SK-N-SH treated with all-trans-retinoic acid at 6 μM for 48 hours (cell line): ENCODE measurements around the gene PPP6R1.

Source experiments
- SNAI2 ChIP-seq: fragments of 250-450 bp; sonication (Bioruptor Pico); IDR thresholded peaks from 2 replicates; pipeline ENCODE4 v1.5.0; 2020; ENCODE audit warnings: mild to moderate bottlenecking, moderate library complexity
- TCF4 ChIP-seq: fragments of 250-450 bp; sonication (Bioruptor Pico); IDR thresholded peaks from 2 replicates; pipeline ENCODE4 v1.8.0; 2021; ENCODE audit warnings: mild to moderate bottlenecking, moderate library complexity, borderline replicate concordance
- ZFP30 ChIP-seq: fragments of 450-650 bp; formaldehyde crosslinking; IDR thresholded peaks from 2 replicates; pipeline ENCODE4 v1.5.0; 2022; ENCODE audit warnings: mild to moderate bottlenecking, moderate library complexity
- ZNF565 ChIP-seq: fragments of 450-650 bp; formaldehyde crosslinking; conservative IDR thresholded peaks from 2 replicates; pipeline ENCODE4 v1.5.0; 2020; ENCODE audit warnings: low read depth, mild to moderate bottlenecking, moderate library complexity

DNA sequence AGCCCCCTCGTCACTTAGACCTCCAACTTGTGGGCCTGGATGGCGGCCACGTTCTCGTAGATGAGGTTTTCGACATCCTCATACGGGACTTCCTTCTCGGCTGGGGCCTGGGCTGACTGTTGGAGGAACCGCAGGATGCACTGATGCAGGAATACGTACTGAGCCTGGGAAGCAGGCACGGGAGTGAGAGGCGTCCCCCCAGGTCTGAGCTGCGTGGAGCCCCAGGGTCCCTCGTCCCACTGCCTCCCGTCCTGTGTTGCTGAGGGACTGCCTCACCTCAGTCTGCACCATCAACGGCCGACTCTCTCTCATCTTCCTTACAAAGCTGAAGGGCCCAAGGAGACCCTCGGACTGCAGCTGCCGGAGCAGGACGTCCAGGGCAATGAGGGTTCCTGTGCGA lies 77.1 kb downstream of the PPP6R1 start:
- TF ChIP-seq SNAI2 (no peak), TCF4 (CRISPR knock-in tag) (no peak), ZFP30 (no peak), ZNF565 (CRISPR knock-in tag) (no peak)
